T-cell (primary cell): ENCODE measurements around the gene DPPA3. TPM values are rescaled to one million over a fixed set of nuclear protein-coding genes. Genes with fewer than 3 reads are reported as not detected.
A peak's percentile ranks its signal among the peaks of the same experiment; 100 is the strongest.
"Not testable (repeated sequence)": the region's sequence is repeated elsewhere in the genome, so short reads cannot be mapped to it uniquely, and the experiment has no call there.

ENCODE experiments used
- ATAC-seq, 4 experiments: fragments of 200-7000 bp in 3 of 4; fragments of 150-1000 bp in 1 of 4; cut with Tn5 transposase; replicated peaks in 1 of 4; 1 replicate in 3 of 4; 2 replicates in 1 of 4; pipeline ENCODE4 v1.10.0; 2021; ENCODE audit warnings: moderate library complexity in 3 of 4, mild to moderate bottlenecking in 2 of 4, moderate number of reproducible peaks in 1 of 4
- CTCF ChIA-PET, 2 donors: fragments of 300-600 bp; sonication (Branson Sonifier 250); formaldehyde crosslinking; loops; one replicate each; lab custom pipeline; 2022; ENCODE audit warnings: antibody characterized with exemption in 2 of 2; lab: Charles Lee
- POLR2A ChIA-PET, 2 donors: fragments of 300-600 bp; sonication (Branson Sonifier 250); formaldehyde crosslinking; loops; one replicate each; lab custom pipeline; 2022; ENCODE audit warnings: antibody characterized with exemption in 2 of 2; lab: Charles Lee
- DNase-seq, 35 experiments: peaks; one replicate each; pipeline versions ENCODE4 v3.0.0 to v3.0.0-alpha.2; 2013 to 2023
- H3K27ac ChIP-seq: one replicate; pipeline ENCODE4 v1.5.1; 2013; ENCODE audit warnings: low read length
- H3K27me3 ChIP-seq, 2 experiments: replicated peaks in 1 of 2; 1 replicate in 1 of 2; 2 replicates in 1 of 2; pipeline versions ENCODE4 v1.6.1 to v1.7.0; 2013; ENCODE audit warnings: low read length in 1 of 2, mixed read lengths in 1 of 2; ENCODE audit not compliant: control insufficient read depth in 2 of 2, insufficient read depth in 2 of 2; ENCODE audit errors: extremely low read depth in 1 of 2
- H3K36me3 ChIP-seq, 2 donors: 1 replicate in 1 of 2; 2 replicates in 1 of 2; pipeline versions ENCODE4 v1.6.1 to v1.7.0; 2013; ENCODE audit warnings: low read length in 1 of 2; ENCODE audit not compliant: control insufficient read depth in 2 of 2, insufficient read depth in 1 of 2; ENCODE audit errors: extremely low read depth in 1 of 2
- H3K4me1 ChIP-seq, 2 experiments: 1 replicate in 1 of 2; 2 replicates in 1 of 2; pipeline versions ENCODE4 v1.6.1 to v1.7.0; 2013; ENCODE audit warnings: low read length in 2 of 2, mixed read lengths in 1 of 2; ENCODE audit not compliant: insufficient read depth in 2 of 2, control insufficient read depth in 1 of 2; ENCODE audit errors: extremely low read depth in 1 of 2
- H3K4me3 ChIP-seq, 2 donors: 1 replicate in 1 of 2; 2 replicates in 1 of 2; pipeline versions ENCODE4 v1.5.1 to v1.7.0; 2013; ENCODE audit warnings: mild to moderate bottlenecking in 2 of 2, low read length in 1 of 2, moderate library complexity in 1 of 2; ENCODE audit not compliant: control insufficient read depth in 1 of 2; ENCODE audit errors: extremely low read depth in 1 of 2
- H3K9me3 ChIP-seq: 2 replicates; pipeline ENCODE4 v1.7.0; 2013
- H3K27ac Mint-ChIP-seq, 2 donors: one replicate each; pipeline ENCODE4 v1.8.0; 2020 to 2021; ENCODE audit warnings: mild to moderate bottlenecking in 2 of 2, mixed read lengths in 2 of 2
- H3K27me3 Mint-ChIP-seq, 2 donors: one replicate each; pipeline ENCODE4 v1.8.0; 2021 to 2022; ENCODE audit warnings: mixed read lengths in 2 of 2
- H3K36me3 Mint-ChIP-seq: one replicate; pipeline ENCODE4 v1.8.0; 2021; ENCODE audit warnings: mixed read lengths
- H3K4me1 Mint-ChIP-seq, 3 donors: one replicate each; pipeline ENCODE4 v1.8.0; 2020 to 2022; ENCODE audit warnings: mixed read lengths in 3 of 3, mild to moderate bottlenecking in 1 of 3
- H3K4me3 Mint-ChIP-seq, 3 donors: one replicate each; pipeline ENCODE4 v1.8.0; 2020 to 2022; ENCODE audit warnings: mild to moderate bottlenecking in 3 of 3, mixed read lengths in 3 of 3, moderate library complexity in 3 of 3
- H3K9me3 Mint-ChIP-seq, 3 donors: one replicate each; pipeline ENCODE4 v1.8.0; 2020 to 2022; ENCODE audit warnings: mixed read lengths in 3 of 3
- WGBS: methylation state at CpG from one replicate; pipeline ENCODE4 v1.1.5; 2013; ENCODE audit warnings: missing lambda C conversion rate; ENCODE audit not compliant: insufficient coverage; 5-methylcytosine and 5-hydroxymethylcytosine counted together
- total RNA-seq, 35 experiments: library from RNA in 6 of 35; stranded (reverse) in 6 of 35; fragments of 120-200 nt in 1 of 35; gene quantifications; one replicate each; pipeline versions ENCODE4 v1.2.1 to v1.2.4 and lab custom pipeline; 2013 to 2026

DPPA3 gene
- total RNA-seq, 5 donors from 2014 or later (not counting 1 experiment from before 2014, with no cell fraction given) = not detected

DNA sequence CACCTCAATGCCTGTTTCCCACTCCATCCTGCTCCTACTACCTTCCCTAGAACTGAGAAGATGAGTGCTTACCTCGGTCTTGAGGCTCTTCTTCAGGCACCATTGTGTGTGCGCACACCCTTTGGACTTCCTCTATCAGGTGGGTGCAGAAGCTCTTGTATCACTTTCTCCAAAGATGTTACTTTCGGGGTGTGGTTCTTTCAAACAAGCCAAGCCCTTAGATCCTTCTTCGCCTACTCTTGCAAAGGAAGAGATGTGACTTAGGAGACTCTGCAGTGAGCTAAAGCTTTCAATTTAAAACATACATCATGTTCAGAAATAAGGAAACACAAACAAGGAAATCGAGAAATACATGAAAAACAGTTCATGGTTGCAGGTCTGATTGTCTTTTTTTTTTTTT lies 36.0 kb downstream of the DPPA3 start, which contains the start of gene CLEC4C:
CLEC4C (minus strand) TSS at position 130 of the 400 bp plus-strand sequence; CDS start at position 103, 27 bp downstream.
- no peaks in the 10 kb centered on the region for H3K4me1 ChIP-seq
- ATAC-seq = no peak
- Mint-ChIP-seq H3K27me3 (no peaks in the 10 kb centered on the region), H3K27ac (no peak within 1 kb of the TSS), H3K36me3 (no peaks in the 10 kb centered on the region), H3K4me1 (peaks cover 0 to 4% (median 0%) of the 10 kb centered on the region in 3 donors), H3K9me3 (peaks cover 0 to 4% (median 0%) of the 10 kb centered on the region in 3 donors), H3K4me3 (no peak within 1 kb of the TSS)
- ChIA-PET CTCF (no interaction called here), POLR2A (interaction anchor here in 1 of 2 donors (0.7 kb wide), 1 partner anchor 85 kb away, joined by 9 read pairs; no protein-coding TSS in a partner anchor)
- no peak within 1 kb of the TSS for H3K27ac ChIP-seq
- H3K4me3 ChIP-seq = no peak within 1 kb of the TSS
- H3K9me3 ChIP-seq = no peaks in the 10 kb centered on the region
- no peaks in the 10 kb centered on the region for H3K36me3 ChIP-seq
- DNase-seq = no peak
- no peaks in the 10 kb centered on the region for H3K27me3 ChIP-seq
- 81% methylated on average over 2 of the region's 5 CpGs for WGBS

DNA sequence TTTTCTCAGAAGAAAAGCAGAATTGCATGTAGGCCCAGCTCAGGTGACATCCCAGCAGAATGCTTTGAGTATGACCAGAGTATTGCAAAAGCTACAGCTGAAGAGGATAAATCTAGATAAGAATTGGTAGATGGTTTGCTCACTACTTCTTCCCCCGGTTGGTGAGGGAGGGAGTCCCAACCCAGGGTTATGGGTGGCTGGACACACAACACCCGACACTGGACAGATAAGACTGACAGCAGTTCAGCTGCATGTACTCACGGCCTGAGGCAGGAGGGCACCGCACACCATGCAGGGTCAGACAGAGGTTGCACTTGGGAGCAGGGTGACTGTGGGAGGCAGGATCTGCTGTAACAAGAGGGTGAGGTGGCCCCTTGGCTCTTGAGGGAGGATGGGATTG lies 37.6 kb downstream of the DPPA3 start:
- 82% methylated on average over 4 of the region's 4 CpGs for WGBS
- CTCF ChIA-PET = no interaction called here

DNA sequence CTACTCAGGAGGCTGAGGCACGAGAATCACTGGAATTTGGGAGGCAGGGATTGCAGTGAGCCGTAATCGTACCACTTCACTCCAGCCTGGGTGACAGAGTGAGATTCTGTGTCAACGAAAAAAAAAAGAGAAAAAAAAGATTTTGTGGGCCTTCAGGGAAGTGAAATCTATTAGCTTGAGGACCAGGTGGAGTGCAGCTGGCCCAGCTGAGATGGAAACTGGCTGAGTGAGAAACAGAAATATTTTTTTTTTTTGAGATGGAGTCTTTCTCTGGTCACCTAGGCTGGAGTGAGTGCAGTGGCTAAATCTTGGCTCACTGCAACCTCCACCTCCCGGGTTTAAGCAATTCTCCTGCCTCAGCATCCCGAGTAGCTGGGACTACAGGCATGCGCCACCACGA lies 38.2 kb downstream of the DPPA3 start:
- Histone ChIP-seq H3K27ac (no peak overlapping the region), H3K36me3 (no peaks in the 10 kb centered on the region), H3K4me1 (peaks cover 0 to 8% of the 10 kb centered on the region in 2 experiments), H3K27me3 (no peaks in the 10 kb centered on the region), H3K4me3 (no peak overlapping the region), H3K9me3 (no peaks in the 10 kb centered on the region)
- DNase-seq = no peak
- POLR2A ChIA-PET = no interaction called here
- H3K36me3 Mint-ChIP-seq = no peaks in the 10 kb centered on the region
- no peak overlapping the region for H3K27ac Mint-ChIP-seq
- WGBS = 82% methylated on average over 4 of the region's 8 CpGs
- CTCF ChIA-PET = no interaction called here
- no peak overlapping the region for H3K4me3 Mint-ChIP-seq
- ATAC-seq = no peak
- no peaks in the 10 kb centered on the region for H3K9me3 Mint-ChIP-seq
- peaks cover 0 to 7% (median 0%) of the 10 kb centered on the region in 3 donors for H3K4me1 Mint-ChIP-seq
- no peaks in the 10 kb centered on the region for H3K27me3 Mint-ChIP-seq

More for the DNA sequence above, 37.6 kb downstream of the DPPA3 start:
- peaks cover 0 to 8% of the 10 kb centered on the region in 2 experiments for H3K4me1 ChIP-seq
- H3K27ac ChIP-seq = no peak overlapping the region
- H3K4me3 Mint-ChIP-seq = no peak overlapping the region
- no peaks in the 10 kb centered on the region for H3K9me3 Mint-ChIP-seq
- DNase-seq (no peak), ATAC-seq (no peak)
- H3K27me3 ChIP-seq = no peaks in the 10 kb centered on the region
- no peak overlapping the region for H3K4me3 ChIP-seq
- no peaks in the 10 kb centered on the region for H3K36me3 ChIP-seq
- H3K36me3 Mint-ChIP-seq = no peaks in the 10 kb centered on the region
- no peak overlapping the region for H3K27ac Mint-ChIP-seq
- POLR2A ChIA-PET = no interaction called here
- H3K27me3 Mint-ChIP-seq = no peaks in the 10 kb centered on the region
- H3K9me3 ChIP-seq = no peaks in the 10 kb centered on the region
- H3K4me1 Mint-ChIP-seq = peaks cover 0 to 7% (median 0%) of the 10 kb centered on the region in 3 donors

DNA sequence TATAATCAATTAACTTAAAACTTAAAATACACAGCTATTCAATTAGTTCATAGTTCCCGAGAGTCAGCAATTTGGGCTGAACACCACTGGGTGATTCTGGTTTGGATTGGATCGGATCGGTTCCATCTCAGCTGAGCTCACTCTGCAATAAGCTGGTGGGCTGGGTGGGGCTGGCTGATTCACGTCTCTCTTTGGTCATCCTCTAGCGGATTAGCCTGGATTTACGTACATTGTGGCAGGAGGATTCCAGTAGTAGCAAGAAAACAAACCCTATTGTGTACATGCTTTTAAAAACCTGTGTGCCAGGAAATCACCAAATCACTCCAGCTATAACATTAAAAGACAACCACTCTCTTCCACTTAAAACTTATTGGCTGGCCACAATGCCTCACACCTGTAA lies 39.1 kb downstream of the DPPA3 start:
- CTCF ChIA-PET = interaction anchor here in 1 of 2 donors (0.6 kb wide), 1 partner anchor 11 kb away, joined by 4 read pairs; no protein-coding TSS in a partner anchor
- no peak overlapping the region for H3K27ac Mint-ChIP-seq

DNA sequence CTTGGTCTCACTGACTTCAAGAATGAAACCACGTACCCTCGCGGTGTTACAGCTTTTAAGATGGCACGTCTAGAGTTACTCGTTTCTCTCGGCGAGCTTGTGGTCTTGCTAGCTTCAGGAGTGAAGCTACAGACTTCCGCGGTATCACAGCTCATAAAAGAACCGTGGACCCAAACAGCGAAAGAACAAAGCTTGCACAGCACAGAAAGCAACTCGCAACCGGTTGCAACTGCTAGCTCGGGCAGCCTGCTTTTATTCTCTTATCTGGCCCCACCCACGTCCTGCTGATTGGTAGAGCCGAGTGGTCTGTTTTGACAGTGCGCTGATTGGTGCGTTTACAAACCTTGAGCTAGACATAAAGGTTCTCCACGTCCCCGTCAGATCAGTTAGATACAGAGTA lies 40.2 kb downstream of the DPPA3 start:
- Histone ChIP-seq H3K9me3 (no peaks in the 10 kb centered on the region), H3K27ac (no peak overlapping the region), H3K4me1 (peaks cover 0 to 18% of the 10 kb centered on the region in 2 experiments), H3K36me3 (no peaks in the 10 kb centered on the region), H3K27me3 (no peaks in the 10 kb centered on the region), H3K4me3 (no peak overlapping the region)
- CTCF ChIA-PET = no interaction called here
- ATAC-seq (no peak), DNase-seq (no peak)
- peaks cover 0 to 14% (median 0%) of the 10 kb centered on the region in 3 donors for H3K4me1 Mint-ChIP-seq
- POLR2A ChIA-PET = interaction anchor here in 1 of 2 donors (0.5 kb wide), 1 partner anchor 14 kb away, joined by 5 read pairs; no protein-coding TSS in a partner anchor
- no peak overlapping the region for H3K27ac Mint-ChIP-seq
- H3K36me3 Mint-ChIP-seq = no peaks in the 10 kb centered on the region
- no peaks in the 10 kb centered on the region for H3K27me3 Mint-ChIP-seq
- 73% methylated on average over 19 of the region's 20 CpGs for WGBS
- no peaks in the 10 kb centered on the region for H3K9me3 Mint-ChIP-seq
- no peak overlapping the region for H3K4me3 Mint-ChIP-seq

More for the DNA sequence above, 39.1 kb downstream of the DPPA3 start:
- DNase-seq (no peak), ATAC-seq (no peak)
- POLR2A ChIA-PET = interaction anchor here in 1 of 2 donors (0.7 kb wide), 1 partner anchor 35 kb away, joined by 4 read pairs; no protein-coding TSS in a partner anchor
- Histone ChIP-seq H3K27ac (no peak overlapping the region), H3K36me3 (no peaks in the 10 kb centered on the region), H3K4me1 (peaks cover 0 to 8% of the 10 kb centered on the region in 2 experiments), H3K27me3 (no peaks in the 10 kb centered on the region), H3K4me3 (no peak overlapping the region), H3K9me3 (no peaks in the 10 kb centered on the region)
- H3K4me3 Mint-ChIP-seq = no peak overlapping the region
- WGBS = 100% methylated on average over 1 of the region's 6 CpGs
- H3K9me3 Mint-ChIP-seq = no peaks in the 10 kb centered on the region
- H3K36me3 Mint-ChIP-seq = no peaks in the 10 kb centered on the region
- H3K4me1 Mint-ChIP-seq = peaks cover 0 to 7% (median 0%) of the 10 kb centered on the region in 3 donors
- no peaks in the 10 kb centered on the region for H3K27me3 Mint-ChIP-seq

DNA sequence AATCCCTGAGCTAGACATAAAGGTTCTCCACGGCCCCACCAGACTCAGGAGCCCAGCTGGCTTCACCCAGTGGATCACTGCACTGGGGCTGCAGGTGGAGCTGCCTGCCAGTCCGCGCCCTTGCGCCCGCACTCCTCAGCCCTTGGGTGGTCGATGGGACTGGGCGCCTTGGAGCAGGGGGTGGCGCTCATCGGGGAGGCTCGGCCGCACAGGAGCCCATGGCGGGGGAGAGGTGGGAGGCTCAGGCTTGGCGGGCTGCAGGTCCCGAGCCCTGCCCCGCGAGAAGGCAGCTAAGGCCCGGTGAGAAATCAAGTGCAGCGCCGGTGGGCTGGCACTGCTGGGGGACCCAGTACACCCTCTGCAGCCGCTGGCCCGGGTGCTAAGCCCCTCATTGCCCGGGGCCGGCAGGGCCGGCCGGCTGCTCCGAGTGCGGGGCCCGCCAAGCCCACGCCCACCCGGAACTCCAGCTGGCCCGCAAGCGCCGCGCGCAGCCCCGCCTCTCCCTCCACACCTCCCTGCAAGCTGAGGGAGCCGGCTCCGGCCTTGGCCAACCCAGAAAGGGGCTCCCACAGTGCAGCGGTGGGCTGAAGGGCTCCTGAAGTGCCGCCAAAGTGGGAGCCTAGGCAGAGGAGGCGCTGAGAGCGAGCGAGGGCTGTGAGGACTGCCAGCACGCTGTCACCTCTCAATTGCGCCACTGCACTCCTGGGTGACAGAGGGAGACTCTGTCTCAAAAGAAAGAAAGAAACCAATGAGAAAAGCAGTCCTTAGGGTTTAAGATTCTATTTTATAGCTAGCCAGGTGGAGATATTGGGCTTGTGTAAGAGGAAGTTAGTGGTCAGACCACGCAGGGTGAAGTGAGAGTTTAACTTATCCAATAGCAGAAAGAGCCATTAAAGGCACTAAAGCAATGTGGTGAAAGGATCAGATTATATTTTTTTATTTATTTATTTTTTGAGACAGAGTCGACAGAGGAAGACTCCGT lies 41.0 kb downstream of the DPPA3 start:
- H3K9me3 ChIP-seq, H3K27me3 ChIP-seq, H3K27me3 Mint-ChIP-seq, H3K27ac ChIP-seq, H3K36me3 ChIP-seq, H3K4me3 ChIP-seq, ATAC-seq, H3K9me3 Mint-ChIP-seq, H3K27ac Mint-ChIP-seq, H3K36me3 Mint-ChIP-seq, H3K4me3 Mint-ChIP-seq, POLR2A ChIA-PET: not testable (repeated sequence)
- peaks cover 0 to 18% of the 10 kb centered on the region in 2 experiments for H3K4me1 ChIP-seq
- CTCF ChIA-PET = interaction anchor here in 1 of 2 donors (1.0 kb wide), 1 partner anchor 55 kb away, joined by 3 read pairs; no protein-coding TSS in a partner anchor
- DNase-seq = peak in 1 of 35 experiments; percentile 11
- H3K4me1 Mint-ChIP-seq = peaks cover 0 to 11% (median 0%) of the 10 kb centered on the region in 3 donors
- 85% methylated on average over 25 of the region's 48 CpGs for WGBS
